OCI-LY7 (cell line): Measurements from ENCODE around the gene EGFR. TPM values are rescaled to one million over a fixed set of nuclear protein-coding genes. Genes with fewer than 3 reads are reported as not detected.

Experiments
- BruUV-seq: library from RNA; stranded (reverse); fragments of 400-500 nt; replicated peaks from 2 replicates; lab custom pipeline; 2021; lab: Mats Ljungman, UMichigan
- CTCF ChIA-PET: fragments of 300-600 bp; sonication (Branson Sonifier 250); formaldehyde crosslinking; loops from one replicate; lab custom pipeline; 2022; ENCODE audit warnings: antibody characterized with exemption; ENCODE audit not compliant: unreplicated experiment; lab: Charles Lee
- POLR2A ChIA-PET: fragments of 300-600 bp; sonication (Branson Sonifier 250); formaldehyde crosslinking; loops from one replicate; lab custom pipeline; 2022; ENCODE audit warnings: antibody characterized with exemption; lab: Charles Lee
- DNase-seq: peaks from one replicate; pipeline ENCODE4 v3.0.0-alpha.2; 2015; ENCODE audit warnings: low spot score
- H2AFZ ChIP-seq: fragments of 200-600 bp; sonication (generic), shearing (Covaris generic); 2 replicates; pipeline ENCODE4 v1.6.1; 2014; ENCODE audit warnings: mild to moderate bottlenecking, antibody characterized with exemption, low read length, moderate library complexity
- H3K27ac ChIP-seq: fragments of 200-600 bp; sonication (generic); 2 replicates; pipeline ENCODE4 v1.5.1; 2014; ENCODE audit warnings: mixed run types, low read depth, mild to moderate bottlenecking, moderate library complexity, low read length, inconsistent platforms; ENCODE audit not compliant: poor library complexity, severe bottlenecking
- H3K36me3 ChIP-seq: fragments of 200-600 bp; sonication (generic); 2 replicates; pipeline ENCODE4 v1.6.1; 2014; ENCODE audit warnings: mild to moderate bottlenecking, antibody characterized with exemption, low read length, moderate library complexity, mixed read lengths; ENCODE audit not compliant: insufficient read depth
- H3K4me1 ChIP-seq: fragments of 200-600 bp; sonication (generic); 2 replicates; pipeline ENCODE4 v1.5.1; 2014; ENCODE audit warnings: mild to moderate bottlenecking, low read length; ENCODE audit not compliant: insufficient read depth, poor library complexity, severe bottlenecking
- H3K4me2 ChIP-seq: fragments of 200-600 bp; sonication (generic); 2 replicates; pipeline ENCODE4 v1.6.1; 2014; ENCODE audit warnings: mild to moderate bottlenecking, low read length
- H3K4me3 ChIP-seq: fragments of 200-600 bp; sonication (generic); 2 replicates; pipeline ENCODE4 v1.5.1; 2014; ENCODE audit warnings: mild to moderate bottlenecking, low read depth, low read length; ENCODE audit not compliant: poor library complexity, severe bottlenecking
- H3K79me2 ChIP-seq: fragments of 200-600 bp; sonication (generic); 2 replicates; pipeline ENCODE4 v1.6.1; 2016; ENCODE audit warnings: low read depth, mild to moderate bottlenecking, low read length, moderate library complexity, mixed read lengths; ENCODE audit not compliant: insufficient read depth
- H3K9me2 ChIP-seq: fragments of 200-600 bp; sonication (generic); 2 replicates; pipeline ENCODE4 v1.6.1; 2016; ENCODE audit warnings: mild to moderate bottlenecking, low read length, mixed read lengths; ENCODE audit not compliant: insufficient read depth
- H3K9me3 ChIP-seq: fragments of 200-600 bp; sonication (generic); 2 replicates; pipeline ENCODE4 v1.6.1; 2014; ENCODE audit warnings: mild to moderate bottlenecking, mixed run types, low read length, mixed read lengths
- H4K20me1 ChIP-seq: fragments of 200-600 bp; sonication (generic); 2 replicates; pipeline ENCODE4 v1.6.1; 2014; ENCODE audit warnings: mild to moderate bottlenecking, antibody characterized with exemption, low read length, moderate library complexity, mixed read lengths; ENCODE audit not compliant: insufficient read depth
- CTCF ChIP-seq: fragments of 200-600 bp; sonication (generic); conservative IDR thresholded peaks from 2 replicates; pipeline ENCODE4 v1.5.1; 2014; ENCODE audit warnings: mild to moderate bottlenecking, antibody characterized with exemption, low read length, moderate library complexity, mixed read lengths
- EZH2phosphoT487 ChIP-seq: fragments of 200-600 bp; sonication (generic); IDR thresholded peaks from 2 replicates; pipeline ENCODE4 v1.6.1; 2018; ENCODE audit warnings: low read depth, borderline replicate concordance, mild to moderate bottlenecking, mixed run types, antibody characterized with exemption, low read length, moderate library complexity, mixed read lengths
- intact Hi-C: fragments of 100-400 bp; cut with micrococcal nuclease; formaldehyde crosslinking; loops from one replicate; pipeline ENCODE4 v1.10.0; 2022; ENCODE audit not compliant: unreplicated experiment
- total RNA-seq, 2 experiments: library from RNA; depleted of rRNA in 1 of 2; stranded (reverse); fragments of >200 nt in 1 of 2; shearing (Covaris generic) in 1 of 2; gene quantifications; 2 replicates each; pipeline ENCODE4 v1.2.3, GENCODE V29; 2014 to 2022

Gene EGFR
- total RNA-seq, 2 experiments from 2014 or later: 0.27 TPM; not detected in 1

DNA sequence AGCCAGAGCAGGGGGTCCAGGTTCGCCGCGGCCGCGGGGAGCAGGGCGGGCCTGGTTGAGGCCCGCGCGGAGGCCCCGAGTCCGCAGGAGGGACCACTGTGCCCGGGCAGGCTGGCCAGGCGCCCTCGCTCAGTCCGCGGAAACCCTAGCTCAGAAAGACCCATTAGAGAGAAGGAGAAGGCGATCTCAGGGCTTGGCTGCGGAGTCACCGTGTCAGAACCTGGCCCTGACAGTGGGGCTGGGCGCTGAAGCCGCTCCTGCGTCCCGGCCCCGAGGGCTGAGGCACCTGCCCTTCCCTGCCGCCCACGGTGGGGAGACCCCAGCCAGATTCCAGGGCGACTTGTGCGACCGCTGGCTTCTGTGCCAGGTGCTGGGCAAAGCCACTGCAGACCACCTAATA lies 14.2 kb upstream of the EGFR start:
- Histone ChIP-seq H3K27ac (no peak overlapping the region), H3K4me3 (no peak overlapping the region), H2AFZ (no peak overlapping the region), H3K4me1 (no peaks in the 10 kb centered on the region), H3K9me2 (no peaks in the 10 kb centered on the region), H3K36me3 (no peaks in the 10 kb centered on the region), H3K79me2 (no peaks in the 10 kb centered on the region), H4K20me1 (no peaks in the 10 kb centered on the region), H3K9me3 (no peaks in the 10 kb centered on the region), H3K4me2 (no peak overlapping the region)
- ChIA-PET POLR2A (no interaction called here), CTCF (no interaction called here)
- intact Hi-C loops: no loop called here
- no peak for TF ChIP-seq EZH2phosphoT487
- no peak for TF ChIP-seq CTCF
- no peak for DNase-seq
- no TSS peak for BruUV-seq

DNA sequence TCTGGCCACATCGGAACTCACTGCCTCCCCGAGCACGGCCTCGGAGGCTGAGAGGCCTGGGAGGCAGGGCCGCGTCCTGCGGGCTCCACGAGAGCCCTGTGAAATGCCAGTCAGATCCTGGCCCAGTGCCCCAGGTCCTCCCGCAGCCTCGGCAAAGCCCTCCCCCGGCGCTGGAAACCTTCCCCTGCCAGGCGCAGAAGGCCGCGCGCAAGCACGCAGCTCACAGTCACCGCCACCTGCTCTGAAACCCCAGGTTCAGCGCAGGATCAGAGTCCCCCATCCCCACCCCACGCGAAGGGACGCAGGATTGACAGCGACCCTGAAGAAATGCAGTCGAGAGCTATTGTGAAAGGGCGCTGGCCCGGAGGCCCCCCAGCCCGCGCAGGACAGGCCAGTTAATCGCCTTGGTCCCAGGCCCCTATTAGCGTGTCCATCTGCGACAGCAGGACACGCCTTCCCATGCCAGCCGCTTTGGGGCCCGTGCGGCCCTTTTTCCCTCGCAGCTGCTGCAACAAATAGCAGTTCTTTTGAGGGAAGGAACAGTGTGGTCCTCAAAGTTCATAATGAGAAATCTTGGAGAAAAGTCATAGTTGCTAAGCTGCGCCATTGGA lies 13.5 kb upstream of the EGFR start:
- POLR2A ChIA-PET: no interaction called here
- Histone ChIP-seq H3K4me2 (no peak overlapping the region), H3K4me1 (no peaks in the 10 kb centered on the region), H3K79me2 (no peaks in the 10 kb centered on the region), H4K20me1 (no peaks in the 10 kb centered on the region), H3K9me3 (no peaks in the 10 kb centered on the region), H2AFZ (no peak overlapping the region), H3K9me2 (no peaks in the 10 kb centered on the region), H3K36me3 (no peaks in the 10 kb centered on the region), H3K4me3 (no peak overlapping the region), H3K27ac (no peak overlapping the region)
- no peak for DNase-seq
- intact Hi-C loops: no loop called here
- CTCF ChIA-PET: no interaction called here
- BruUV-seq: no TSS peak
- TF ChIP-seq EZH2phosphoT487 (no peak), CTCF (no peak)

GRCh38 chr7:55006499-55006898 lies 12.3 kb upstream of the EGFR start:
- Histone ChIP-seq H3K27ac (no peak overlapping the region), H3K9me3 (no peaks in the 10 kb centered on the region), H3K4me2 (no peak overlapping the region), H3K4me1 (no peaks in the 10 kb centered on the region), H3K4me3 (no peak overlapping the region), H3K36me3 (no peaks in the 10 kb centered on the region), H4K20me1 (no peaks in the 10 kb centered on the region), H2AFZ (no peak overlapping the region), H3K9me2 (no peaks in the 10 kb centered on the region), H3K79me2 (no peaks in the 10 kb centered on the region)
- intact Hi-C loops: no loop called here
- BruUV-seq: no TSS peak
- POLR2A ChIA-PET: no interaction called here
- no peak for DNase-seq
- CTCF ChIA-PET: no interaction called here
- TF ChIP-seq EZH2phosphoT487 (no peak), CTCF (no peak)
